Heart right ventricle (tissue), 16 donors: ENCODE results near the gene BRF1. TPM values are rescaled to one million over a fixed set of nuclear protein-coding genes. Genes with fewer than 3 reads are reported as not detected.
"Not testable (repeated sequence)": the region's sequence is repeated elsewhere in the genome, so short reads cannot be mapped to it uniquely, and the experiment has no call there.

Experiments used
- ATAC-seq, 8 donors: fragments of 200-7000 bp; cut with Tn5 transposase; one replicate each; pipeline ENCODE4 v1.9.1; 2020; ENCODE audit warnings: mild to moderate bottlenecking in 8 of 8, moderate library complexity in 8 of 8, moderate number of reproducible peaks in 1 of 8
- DNase-seq, 2 donors: peaks; one replicate each; pipeline ENCODE4 v3.0.0-alpha.2; 2020
- H3K27ac ChIP-seq, 10 donors: fragments of 200-600 bp; sonication (generic) in 2 of 10; one replicate each; pipeline versions ENCODE4 v1.5.0 to v1.8.0; 2020 to 2022; ENCODE audit warnings: mild to moderate bottlenecking in 3 of 10
- H3K27me3 ChIP-seq, 7 donors: fragments of 200-600 bp; one replicate each; pipeline ENCODE4 v1.8.0; 2021 to 2022; ENCODE audit warnings: mild to moderate bottlenecking in 2 of 7
- H3K36me3 ChIP-seq, 9 donors: fragments of 200-600 bp; sonication (generic) in 1 of 9; one replicate each; pipeline versions ENCODE4 v1.5.0 to v1.8.0; 2020 to 2022; ENCODE audit warnings: mild to moderate bottlenecking in 2 of 9
- H3K4me1 ChIP-seq, 9 donors: fragments of 200-600 bp; sonication (generic) in 1 of 9; one replicate each; pipeline versions ENCODE4 v1.5.0 to v1.8.0; 2020 to 2022; ENCODE audit warnings: mild to moderate bottlenecking in 4 of 9
- H3K4me3 ChIP-seq, 10 donors: fragments of 200-600 bp; sonication (generic) in 2 of 10; one replicate each; pipeline versions ENCODE4 v1.5.0 to v1.8.0; 2020 to 2022; ENCODE audit warnings: mild to moderate bottlenecking in 7 of 10, moderate library complexity in 2 of 10
- H3K9me3 ChIP-seq, 11 donors: fragments of 200-600 bp in 10 of 11; sonication (generic) in 2 of 11; one replicate each; pipeline versions ENCODE4 v1.5.0 to v1.8.0; 2013 to 2022; ENCODE audit warnings: mild to moderate bottlenecking in 2 of 11, control low read depth in 1 of 11, moderate library complexity in 1 of 11
- CTCF ChIP-seq, 9 donors: fragments of 200-600 bp; sonication (generic) in 2 of 9; IDR thresholded peaks; one replicate each; pipeline versions ENCODE4 v1.5.0 to v1.8.0; 2021 to 2022; ENCODE audit warnings: antibody characterized with exemption in 9 of 9, mild to moderate bottlenecking in 5 of 9, moderate library complexity in 1 of 9
- WGBS, 2 donors: extraction: QIAGEN DNeasy Blood & Tissue Kit; methylation state at CpG; one replicate each; pipeline ENCODE4 v1.1.7; 2013; ENCODE audit warnings: inconsistent platforms in 1 of 2; 5-methylcytosine and 5-hydroxymethylcytosine counted together
- intact Hi-C, 10 donors: fragments of 100-400 bp; cut with DNase I; formaldehyde crosslinking; loops; one replicate each; pipeline versions ENCODE4 v1.11.1 to v1.14.2; 2022
- polyA plus RNA-seq, 2 donors: library from polyadenylated mRNA; stranded (reverse); fragments of 200-250 nt; gene quantifications; one replicate each; pipeline ENCODE4 v1.2.3, GENCODE V29; 2013
- total RNA-seq, 10 donors: library from RNA; stranded (reverse); fragmentation: NEBNext Ultra II Directional in 3 of 10; extraction: Animal tissue kit (Norgen Biotek cat#: 25700) in 3 of 10; gene quantifications; one replicate each; pipeline versions ENCODE4 v1.2.1 to v1.2.4, GENCODE V29; 2021 to 2023
- donor health status: Arrhythmogenic right ventricular cardiomyopathy.
- donor health status: ischemic (EF 13 %, LVEDD 7.1; RV severe dilation, severe dysfunction).
- donor health status: healthy with polysubstance abuse.
- donor health status: DM: no; HTN: yes; CAD: no.
- donor health status: DM: no; HTN: no; CAD: no.
- donor health status: ischemic (EF 25% LVEDD 6.9; RV normal size, moderate dysfunction).
- donor health status: ischemic (EF 25% LVEDD 5.7; RV mildly dilated, moderate dysfunction).
- donor health status: healthy.
- donor health status: DM: yes; HTN: yes; CAD: no.
- donor health status: Ischemic cardiomyopathy.
- donor health status: ischemic (EF 35%, LVEDD 5.7; RV mildly dilated, moderate dysfunction).
- donor health status: nonischemic (EF 11% LVEDD 7.7; RV severe dilation, severe dysfunction).
- donor health status: DM: yes; HTN: yes; CAD: no.
- donor health status: PGD.
- donor health status: ischemic (EF 29% LVEDD 5.4; RV normal size, mild dysfunction).
- donor health status: nonischemic (EF 23%, LVEDD 6.1; RV moderate dilation, normal function).

BRF1 gene
- total and polyA plus RNA-seq, 12 donors, result 12.7 to 30.8 (median 16.2) TPM

DNA sequence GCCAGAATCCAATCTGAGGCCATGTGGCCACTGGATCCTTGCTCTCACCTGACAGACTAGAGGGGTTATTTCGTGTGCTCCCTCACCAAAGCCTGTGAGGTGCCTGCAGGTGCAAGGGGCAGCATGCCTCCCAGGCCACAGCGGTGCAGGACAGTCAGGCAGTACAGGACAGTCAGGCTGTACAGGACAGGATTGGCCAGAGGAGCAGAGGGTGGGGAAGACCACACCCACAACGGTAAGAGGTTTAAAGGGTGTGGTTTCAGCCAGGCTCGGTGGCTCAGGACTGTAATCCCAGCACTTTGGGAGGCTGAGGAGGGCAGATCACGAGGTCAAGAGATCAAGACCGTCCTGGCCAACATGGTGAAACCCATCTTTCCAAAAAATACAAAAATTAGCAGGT lies 3.1 kb upstream of the BRF1 start:
- peaks cover 8 to 26% (median 13%) of the 10 kb centered on the region in 9 donors for H3K4me1 ChIP-seq
- DNase-seq, result no peak
- no peak overlapping the region for H3K4me3 ChIP-seq
- H3K27me3 ChIP-seq, result no peaks in the 10 kb centered on the region
- H3K9me3 ChIP-seq, result no peaks in the 10 kb centered on the region
- 82 to 83% methylated on average over 6 of the region's 6 CpGs for WGBS, 2 donors
- no peak overlapping the region for H3K27ac ChIP-seq
- H3K36me3 ChIP-seq, result no peaks in the 10 kb centered on the region
- TF ChIP-seq CTCF (IDR thresholded peaks at IDR 0.05), result no peak
- intact Hi-C loops, result no loop called here
- no peak for ATAC-seq

DNA sequence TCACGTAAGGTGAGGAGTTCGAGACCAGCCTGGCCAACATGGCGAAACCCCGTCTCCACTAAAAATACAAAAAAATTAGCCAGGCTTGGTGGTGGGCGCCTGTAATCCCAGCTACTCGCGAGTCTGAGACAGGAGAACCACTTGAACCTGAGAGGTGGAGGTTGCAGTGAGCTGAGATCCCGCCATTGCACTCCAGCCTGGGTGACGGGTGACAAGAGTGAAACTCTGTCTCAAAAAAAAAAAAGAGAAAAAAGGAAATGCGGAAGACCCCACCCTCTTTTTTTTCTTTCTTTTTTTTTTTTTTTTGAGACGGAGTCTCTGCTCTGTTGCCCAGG lies 1.1 kb upstream of the BRF1 start:
- H3K4me1 ChIP-seq, result peaks cover 8 to 35% (median 22%) of the 10 kb centered on the region in 9 donors
- not testable (repeated sequence) for H3K9me3 ChIP-seq, ATAC-seq, H3K36me3 ChIP-seq, H3K27me3 ChIP-seq, DNase-seq
- H3K27ac ChIP-seq, result peak overlapping the region in 9 of 10 donors; percentile 90 to 99 (median 94)
- WGBS, 2 donors, result 73 to 80% methylated on average over 11 of the region's 11 CpGs
- intact Hi-C loops, result loop anchor here in 2 of 10 donors (2.0 kb wide), 1 partner anchor 13 kb away; the partner anchor contains the start of gene PACS2 (in 2 of the 2)
- peak overlapping the region in 9 of 10 donors; percentile 72 to 93 (median 84) for H3K4me3 ChIP-seq

DNA sequence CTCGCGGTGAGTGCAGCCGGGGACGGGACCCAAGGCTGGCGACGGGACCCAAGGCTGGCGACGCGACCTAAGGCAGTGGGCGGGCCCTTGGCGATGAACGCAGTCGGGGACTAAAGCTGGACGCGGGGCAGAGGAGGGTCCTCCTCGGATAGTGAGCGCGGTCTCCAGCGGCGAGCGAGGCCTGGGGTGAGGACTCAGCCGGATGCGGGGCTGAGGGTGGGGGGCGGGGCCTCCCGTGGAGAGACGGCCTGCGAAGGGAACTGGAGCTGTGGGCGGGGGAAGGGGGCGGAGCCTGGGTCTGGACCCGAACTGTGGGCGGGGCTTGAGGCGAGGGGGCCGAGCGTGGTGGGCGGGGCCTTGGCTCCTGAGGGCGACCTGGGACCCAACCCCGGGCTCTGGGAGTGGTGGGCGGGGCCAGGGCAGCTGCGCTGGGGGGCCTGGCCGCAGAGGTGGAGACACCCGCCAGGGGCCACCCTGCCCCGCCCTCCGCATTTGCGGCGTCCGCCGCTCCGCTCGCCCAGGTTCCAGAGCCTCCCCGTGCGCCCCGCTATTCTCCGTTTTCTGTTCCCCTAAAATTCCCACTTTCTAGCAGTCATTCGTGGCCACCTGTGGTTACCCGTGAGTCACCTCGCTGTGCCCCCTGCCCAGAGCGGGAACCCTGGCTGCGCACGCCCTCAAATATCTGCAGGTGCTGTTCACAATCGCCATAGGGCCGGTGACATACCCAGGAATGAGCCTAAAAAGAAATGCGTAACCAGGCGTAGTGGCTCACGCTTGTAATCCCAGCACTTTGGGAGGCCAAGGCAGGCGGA lies 508 bp upstream of the BRF1 start:
- DNase-seq (peak; percentile 98 to 100), ATAC-seq (peak; percentile 94 to 98 (median 96))
- Histone ChIP-seq H3K4me1 (peaks cover 8 to 35% (median 22%) of the 10 kb centered on the region in 9 donors), H3K9me3 (no peaks in the 10 kb centered on the region), H3K4me3 (peak overlapping the region; percentile 72 to 93 (median 86)), H3K27ac (peak overlapping the region; percentile 89 to 99 (median 94)), H3K27me3 (no peaks in the 10 kb centered on the region), H3K36me3 (no peaks in the 10 kb centered on the region)
- 6 to 7% methylated on average over 58 to 64 of the region's 65 CpGs for WGBS, 2 donors
- no peak for TF ChIP-seq CTCF (IDR thresholded peaks at IDR 0.05)
- intact Hi-C loops, result loop anchor here in 2 of 10 donors (2.0 kb wide), 1 partner anchor 13 kb away; the partner anchor contains the start of gene PACS2 (in 2 of the 2)

DNA sequence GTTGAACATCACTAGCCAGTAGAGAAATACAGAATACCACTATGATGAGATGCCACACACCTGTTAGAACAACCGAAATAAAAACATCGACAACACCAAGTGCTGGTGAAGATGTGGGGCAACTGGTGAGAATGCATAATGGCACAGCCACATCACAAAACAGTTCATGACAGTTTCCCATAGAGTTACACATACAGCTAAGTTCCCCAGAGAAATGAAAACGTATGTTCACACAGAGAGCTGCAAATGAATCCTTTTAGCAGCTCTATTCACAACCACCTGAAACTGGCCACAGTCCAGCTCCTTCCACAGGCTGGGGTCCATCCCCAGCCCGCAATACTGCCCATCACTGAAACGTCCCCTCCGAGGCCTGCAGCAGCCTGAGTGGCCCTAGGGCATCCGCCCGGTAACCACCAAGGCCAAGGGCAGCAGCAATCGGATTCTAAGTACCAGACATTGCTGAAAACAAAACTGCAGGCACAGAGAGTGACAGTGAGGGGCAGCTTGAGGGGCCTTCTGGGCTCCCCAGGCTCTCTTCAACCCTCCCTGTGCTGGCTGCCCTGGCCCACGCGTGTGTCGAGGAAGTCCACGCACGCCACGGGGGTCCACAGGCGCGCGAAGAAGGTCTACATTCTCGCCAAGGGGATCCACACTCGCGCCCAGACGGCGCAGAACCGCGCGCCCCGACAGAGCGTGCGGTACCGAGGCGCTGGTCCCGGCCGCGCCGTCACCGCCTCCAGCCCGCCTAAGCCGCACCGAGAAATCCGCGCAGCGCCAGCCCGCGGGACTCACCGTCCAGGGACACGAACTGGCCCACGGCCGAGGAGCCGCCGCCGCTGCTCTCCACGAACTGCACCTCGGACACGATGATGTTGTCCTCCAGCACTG lies 903 bp downstream of the BRF1 start:
- ATAC-seq, result peak in 2 of 8 donors; percentile 1 to 2
- no peaks in the 10 kb centered on the region for H3K27me3 ChIP-seq
- peak in 1 of 2 donors; percentile 52 for DNase-seq
- H3K4me1 ChIP-seq, result peaks cover 8 to 36% (median 22%) of the 10 kb centered on the region in 9 donors
- H3K27ac ChIP-seq, result peak overlapping the region; percentile 89 to 99 (median 94)
- intact Hi-C loops, result loop anchor here in 2 of 10 donors (2.0 kb wide), 1 partner anchor 15 kb away; the partner anchor contains the start of gene PACS2 (in 2 of the 2)
- no peaks in the 10 kb centered on the region for H3K9me3 ChIP-seq
- peak overlapping the region; percentile 72 to 93 (median 86) for H3K4me3 ChIP-seq
- TF ChIP-seq CTCF (IDR thresholded peaks at IDR 0.05), result no peak
- no peaks in the 10 kb centered on the region for H3K36me3 ChIP-seq
- WGBS, 2 donors, result 7% methylated on average over 50 to 54 of the region's 54 CpGs

DNA sequence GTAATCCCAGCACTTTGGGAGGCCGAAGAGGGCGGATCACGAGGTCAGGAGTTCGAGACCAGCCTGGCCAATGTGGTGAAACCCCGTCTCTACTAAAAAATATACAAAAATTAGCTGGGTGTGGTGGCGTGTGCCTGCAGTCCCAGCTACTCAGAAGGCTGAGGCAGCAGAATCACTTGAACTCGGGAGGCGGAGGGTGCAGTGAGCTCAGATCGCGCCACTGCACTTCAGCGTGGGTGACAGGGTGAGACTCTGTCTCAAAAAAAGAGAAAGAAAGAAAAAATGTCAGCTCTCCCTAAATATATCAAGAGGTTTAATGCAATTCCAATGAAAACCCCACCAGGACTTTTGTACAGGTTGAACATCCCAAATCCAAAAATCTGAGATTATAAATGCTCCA lies 3.5 kb downstream of the BRF1 start:
- H3K27ac ChIP-seq, intact Hi-C loops, DNase-seq, H3K27me3 ChIP-seq, H3K36me3 ChIP-seq, H3K9me3 ChIP-seq, ATAC-seq, H3K4me3 ChIP-seq: not testable (repeated sequence)
- peaks cover 16 to 59% (median 42%) of the 10 kb centered on the region in 9 donors for H3K4me1 ChIP-seq
- WGBS, 2 donors, result 97 to 99% methylated on average over 11 of the region's 11 CpGs
